PC-3 (cell line): Measurements from ENCODE around the gene PLEKHA5. TPM values are rescaled to one million over a fixed set of nuclear protein-coding genes. Genes with fewer than 3 reads are reported as not detected.

ENCODE experiments used
- ATAC-seq: fragments of 200-7000 bp; cut with Tn5 transposase; 2 replicates; pipeline ENCODE4 v1.9.1; 2020; ENCODE audit warnings: mild to moderate bottlenecking, moderate library complexity
- Bru-seq: library from RNA; stranded (reverse); fragments of 400-500 nt; gene quantifications from one replicate; lab custom pipeline; 2021; lab: Mats Ljungman, UMichigan
- BruChase-seq, 2 experiments: library from RNA; stranded (reverse); fragments of 400-500 nt; gene quantifications; one replicate each; lab custom pipeline; 2021; lab: Mats Ljungman, UMichigan
- BruUV-seq: library from RNA; stranded (reverse); fragments of 400-500 nt; replicated peaks from 2 replicates; lab custom pipeline; 2021; lab: Mats Ljungman, UMichigan
- CTCF ChIA-PET: fragments of 300-600 bp; sonication (Branson Sonifier 250); formaldehyde crosslinking; loops from one replicate; lab custom pipeline; 2022; ENCODE audit warnings: antibody characterized with exemption; lab: Charles Lee
- POLR2A ChIA-PET: fragments of 300-600 bp; sonication (Branson Sonifier 250); formaldehyde crosslinking; loops from one replicate; lab custom pipeline; 2022; ENCODE audit warnings: antibody characterized with exemption; ENCODE audit not compliant: unreplicated experiment; lab: Charles Lee
- DNase-seq: peaks from one replicate; pipeline ENCODE4 v3.0.0-alpha.2; 2015
- H2AFZ ChIP-seq: fragments of 300-600 bp; sonication (generic); 2 replicates; pipeline ENCODE4 v1.6.0; 2016; ENCODE audit warnings: antibody characterized with exemption, low read length
- H3F3A ChIP-seq: fragments of 300-600 bp; sonication (generic); one replicate; pipeline ENCODE4 v1.6.0; 2017; ENCODE audit warnings: antibody characterized with exemption, low read length, control low read depth, mild to moderate bottlenecking; ENCODE audit not compliant: unreplicated experiment
- H3K27ac ChIP-seq: fragments of 300-600 bp; sonication (generic); 2 replicates; pipeline ENCODE4 v1.5.1; 2016; ENCODE audit warnings: mild to moderate bottlenecking, low read length
- H3K27me3 ChIP-seq: fragments of 300-600 bp; sonication (generic); 2 replicates; pipeline ENCODE4 v1.6.1; 2016; ENCODE audit warnings: low read length, mixed read lengths
- H3K36me3 ChIP-seq: fragments of 300-600 bp; sonication (generic); 2 replicates; pipeline ENCODE4 v1.6.1; 2016; ENCODE audit warnings: low read depth, mixed run types, low read length, mixed read lengths
- H3K4me1 ChIP-seq: fragments of 300-600 bp; sonication (generic); 2 replicates; pipeline ENCODE4 v1.5.1; 2016; ENCODE audit warnings: low read length; ENCODE audit not compliant: insufficient read depth
- H3K4me2 ChIP-seq: fragments of 300-600 bp; sonication (generic); 2 replicates; pipeline ENCODE4 v1.6.0; 2016; ENCODE audit warnings: low read length
- H3K4me3 ChIP-seq: fragments of 300-600 bp; sonication (generic); 2 replicates; pipeline ENCODE4 v1.5.1; 2016; ENCODE audit warnings: mild to moderate bottlenecking, low read length, mixed read lengths
- H3K79me2 ChIP-seq: fragments of 300-600 bp; sonication (generic); 2 replicates; pipeline ENCODE4 v1.6.1; 2017; ENCODE audit warnings: low read length, mixed read lengths
- H3K9ac ChIP-seq: fragments of 300-600 bp; sonication (generic); 2 replicates; pipeline ENCODE4 v1.6.0; 2016; ENCODE audit warnings: mild to moderate bottlenecking, low read length
- H3K9me2 ChIP-seq: fragments of 300-600 bp; sonication (generic); replicated peaks from 2 replicates; pipeline ENCODE4 v1.6.1; 2016; ENCODE audit warnings: mixed run types, low read length, mixed read lengths
- H3K9me3 ChIP-seq: fragments of 300-600 bp; sonication (generic); 2 replicates; pipeline ENCODE4 v1.6.1; 2016; ENCODE audit warnings: low read length, mixed read lengths
- H4K20me1 ChIP-seq: fragments of 300-600 bp; sonication (generic); 2 replicates; pipeline ENCODE4 v1.6.1; 2016; ENCODE audit warnings: low read length, mixed read lengths
- CTCF ChIP-seq: fragments of 300-600 bp; sonication (generic); conservative IDR thresholded peaks from 2 replicates; pipeline ENCODE4 v1.5.1; 2017; ENCODE audit warnings: antibody characterized with exemption, low read depth, mild to moderate bottlenecking, low read length
- EZH2 ChIP-seq: fragments of 300-600 bp; sonication (generic); IDR thresholded peaks from one replicate; pipeline ENCODE4 v1.6.1; 2017; ENCODE audit warnings: antibody characterized with exemption, mild to moderate bottlenecking, low read length; ENCODE audit not compliant: unreplicated experiment
- EZH2phosphoT487 ChIP-seq: fragments of 300-600 bp; sonication (generic); IDR thresholded peaks from 2 replicates; pipeline ENCODE4 v1.6.1; 2018; ENCODE audit warnings: mild to moderate bottlenecking, antibody characterized with exemption, low read length, borderline replicate concordance
- intact Hi-C: fragments of 100-400 bp; cut with micrococcal nuclease; formaldehyde crosslinking; loops from 2 replicates; pipeline ENCODE4 v1.9.0; 2023
- long read RNA-seq: library from polyadenylated mRNA; unstranded; transcript quantifications from one replicate; pipeline ENCODE4 v2.0.0, GENCODE V29; 2021; ENCODE audit not compliant: unreplicated experiment
- total RNA-seq: library from RNA; depleted of rRNA; stranded (reverse); fragments of >200 nt; gene quantifications from 2 replicates; pipeline ENCODE4 v1.2.3, GENCODE V29; 2014; rRNA removed

PLEKHA5 gene
- total RNA-seq, result 16.7 and 18.4 TPM in 2 replicates
- Bru-seq, nascent RNA, result percentile 70 among the genes with signal in this experiment
- BruChase-seq, experiment 1, labeled RNA remaining after a 6-hour chase, result percentile 58 among the genes with signal in this experiment
- BruChase-seq, experiment 2, labeled RNA remaining after a 2-hour chase, result percentile 65 among the genes with signal in this experiment
- long read RNA-seq, full-length matches to known transcripts, result 8 of 28 reads
- long read RNA-seq, partial matches to known transcripts, result 14 of 28 reads
- long read RNA-seq, other reads (novel, unspliced or antisense), result 6 of 28 reads

- DNase-seq, result peak; percentile 64
- no peaks in the 10 kb centered on the region for H4K20me1 ChIP-seq
- intact Hi-C loops, result loop anchor here (5.0 kb wide), 2 partner anchors 43 to 122 kb away; no protein-coding TSS in a partner anchor
- no peaks in the 10 kb centered on the region for H3K9me2 ChIP-seq
- peak within 1 kb of the TSS; percentile 59 for H3K27ac ChIP-seq
- BruUV-seq, result no TSS peak
- CTCF ChIA-PET, result no interaction called here
- peaks cover 20% of the 10 kb centered on the region for H3K4me1 ChIP-seq
- ATAC-seq, result peak; percentile 54
- H3K4me3 ChIP-seq, result peak within 1 kb of the TSS; percentile 97
- H3K27me3 ChIP-seq, result no peaks in the 10 kb centered on the region
- POLR2A ChIA-PET, result interaction anchor here (0.6 kb wide), 1 partner anchor 43 kb away, joined by 3 read pairs; no protein-coding TSS in a partner anchor
- peak within 1 kb of the TSS; percentile 91 for H3K4me2 ChIP-seq
- peaks cover 7% of the 10 kb centered on the region for H3K36me3 ChIP-seq
- H2AFZ ChIP-seq, result peak within 1 kb of the TSS; percentile 90
- peaks cover 42% of the 10 kb centered on the region for H3K79me2 ChIP-seq
- H3K9ac ChIP-seq, result peak within 1 kb of the TSS; percentile 75
- no peaks in the 10 kb centered on the region for H3F3A ChIP-seq
- no peak for TF ChIP-seq EZH2
- no peak; the same call in 1 of the 2 replicates for TF ChIP-seq CTCF
- TF ChIP-seq EZH2phosphoT487, result no peak
- 0 out of 2 replicates have a peak, but pooled peaks cover 7% of the 10 kb centered on the region for H3K9me3 ChIP-seq
These were observed at the start of gene PLEKHA5 for GRCh38 chr12:19129486-19130223. Gene PLEKHA5 (plus strand): TSS chr12:19129733. CDS start chr12:19129800, 67 bp downstream.

DNA sequence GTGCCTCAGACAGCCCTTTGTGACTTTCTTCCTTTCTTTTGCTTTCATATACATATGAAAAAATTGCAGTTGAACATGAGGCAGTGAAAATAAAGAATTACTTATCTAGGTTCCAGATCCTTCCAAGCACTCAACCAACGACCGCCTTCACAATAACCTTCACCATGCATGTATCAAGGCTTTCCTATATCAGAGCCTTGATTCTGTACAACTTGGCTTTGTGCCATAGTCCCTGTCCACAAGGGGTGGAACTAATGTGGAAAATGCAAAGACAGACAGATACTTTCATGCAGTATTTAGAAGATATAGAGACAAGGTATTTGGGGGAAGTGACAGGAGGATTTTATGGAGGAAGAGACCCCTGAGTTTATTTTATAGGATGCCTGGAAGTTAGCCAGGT is 48.6 kb upstream of the PLEKHA5 start:
- H3K9me2 ChIP-seq, result no peaks in the 10 kb centered on the region
- no peaks in the 10 kb centered on the region for H3K79me2 ChIP-seq
- TF ChIP-seq CTCF, result no peak
- TF ChIP-seq EZH2, result no peak
- TF ChIP-seq EZH2phosphoT487, result no peak
- H3K4me2 ChIP-seq, result no peak overlapping the region
- no peak for ATAC-seq
- intact Hi-C loops, result no loop called here
- H3K27me3 ChIP-seq, result no peaks in the 10 kb centered on the region
- ChIA-PET POLR2A (no interaction called here), CTCF (no interaction called here)
- BruUV-seq, result no TSS peak
- H3K4me1 ChIP-seq, result no peaks in the 10 kb centered on the region
- DNase-seq, result no peak
- no peak overlapping the region for H3K9ac ChIP-seq
- H3K4me3 ChIP-seq, result no peak overlapping the region
- H4K20me1 ChIP-seq, result no peaks in the 10 kb centered on the region
- H3K36me3 ChIP-seq, result no peaks in the 10 kb centered on the region
- H3F3A ChIP-seq, result no peaks in the 10 kb centered on the region
- H2AFZ ChIP-seq, result no peak overlapping the region
- no peaks in the 10 kb centered on the region for H3K9me3 ChIP-seq
- no peak overlapping the region for H3K27ac ChIP-seq
